NCI-H226 (cell line): ENCODE results near the gene LXN.

Source experiments
- DNase-seq: peaks from one replicate; pipeline ENCODE4 v3.0.0-alpha.2; 2015

Gene LXN

GRCh38 chr3:158668506-158668905, 3.9 kb downstream of the LXN start:
- no peak for DNase-seq

GRCh38 chr3:158666416-158666815, 6.0 kb downstream of the LXN start:
- DNase-seq, result no peak

- no peak for DNase-seq
Measured at GRCh38 chr3:158663832-158664231, 8.6 kb downstream of the LXN start.

DNA sequence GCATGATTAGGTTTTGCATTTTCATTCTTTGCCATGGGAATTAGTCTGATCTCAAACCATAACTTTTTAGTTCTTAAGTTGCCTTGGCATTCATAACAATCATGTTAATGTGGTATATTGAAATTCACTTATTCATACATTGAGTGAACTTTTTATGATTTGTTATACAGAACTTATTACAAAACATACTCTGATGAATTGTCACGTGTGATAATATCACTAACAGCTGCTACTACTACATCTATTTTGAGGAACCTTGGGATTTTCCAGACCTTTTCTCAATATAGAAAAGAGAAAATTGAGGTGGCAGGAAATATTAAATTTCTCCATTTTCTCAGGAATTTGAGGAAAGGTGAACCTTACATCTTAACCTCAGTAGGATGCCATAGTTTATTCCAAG, 9.2 kb downstream of the LXN start:
- no peak for DNase-seq

DNA sequence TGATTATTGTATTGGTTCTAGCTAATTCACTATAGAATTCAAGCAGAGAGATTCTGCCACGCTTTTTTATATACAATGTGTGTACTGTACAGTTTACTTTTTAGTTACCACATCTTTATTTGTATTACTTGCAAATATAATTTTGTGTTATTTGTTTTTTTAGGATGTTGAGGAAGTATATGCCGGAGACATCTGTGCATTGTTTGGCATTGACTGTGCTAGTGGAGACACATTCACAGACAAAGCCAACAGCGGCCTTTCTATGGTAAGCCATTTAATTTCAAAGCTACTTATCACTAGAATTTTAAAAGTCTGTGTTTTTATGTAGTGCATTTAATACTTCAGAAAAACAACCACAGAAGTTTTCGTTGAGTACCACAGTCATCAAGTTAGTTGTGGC, 11.7 kb downstream of the LXN start:
- DNase-seq, result no peak

GRCh38 chr3:158659454-158660237, 12.8 kb downstream of the LXN start:
- peak; percentile 17 for DNase-seq

GRCh38 chr3:158658889-158659288, 13.6 kb downstream of the LXN start:
- DNase-seq, result no peak

DNA sequence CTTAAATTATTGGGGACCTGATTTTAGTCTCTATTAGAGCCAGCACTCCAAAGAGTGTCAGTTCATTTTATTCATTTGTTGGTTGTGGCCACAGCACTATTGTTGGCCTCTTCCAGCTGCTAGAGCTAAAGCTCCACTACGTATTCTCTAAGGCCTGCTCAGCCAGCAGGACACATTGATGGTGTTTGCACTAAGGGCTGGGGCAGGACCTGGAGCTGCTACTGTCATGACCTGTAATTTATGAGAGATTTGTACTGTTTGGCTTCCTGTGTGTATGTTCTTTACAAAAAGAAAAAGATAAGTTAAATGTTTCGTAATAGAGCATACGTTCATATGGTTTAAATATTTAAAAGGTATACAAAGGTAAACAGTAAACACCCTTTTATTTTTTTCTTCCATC, 20.0 kb downstream of the LXN start:
- no peak for DNase-seq

DNA sequence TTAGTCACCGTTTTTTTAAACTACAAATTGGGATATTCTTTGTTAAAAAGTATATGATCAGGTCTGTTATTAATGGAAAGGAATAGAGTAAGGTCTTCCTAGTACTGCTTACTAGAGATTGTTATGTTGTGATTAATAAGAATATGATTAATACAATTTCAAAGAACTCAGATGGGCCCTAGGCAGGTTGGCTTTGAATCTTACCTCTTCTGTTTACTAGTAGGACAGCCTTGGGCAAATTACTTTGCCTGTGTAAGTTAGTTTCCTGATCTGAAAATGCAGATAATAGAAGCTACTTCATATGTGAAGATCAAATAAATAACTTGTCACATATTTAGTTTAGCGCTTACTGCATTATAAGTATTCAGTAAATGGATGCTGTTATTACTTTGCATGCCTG, 21.3 kb downstream of the LXN start:
- no peak for DNase-seq

- no peak for DNase-seq
Measured at GRCh38 chr3:158649791-158650190, 22.7 kb downstream of the LXN start.

GRCh38 chr3:158644345-158644908, 28.0 kb downstream of the LXN start, which contains the start of gene GFM1:
Gene GFM1 (plus strand): TSS chr3:158644527. CDS start chr3:158644635, 108 bp downstream.
- DNase-seq, result peak; percentile 94

DNA sequence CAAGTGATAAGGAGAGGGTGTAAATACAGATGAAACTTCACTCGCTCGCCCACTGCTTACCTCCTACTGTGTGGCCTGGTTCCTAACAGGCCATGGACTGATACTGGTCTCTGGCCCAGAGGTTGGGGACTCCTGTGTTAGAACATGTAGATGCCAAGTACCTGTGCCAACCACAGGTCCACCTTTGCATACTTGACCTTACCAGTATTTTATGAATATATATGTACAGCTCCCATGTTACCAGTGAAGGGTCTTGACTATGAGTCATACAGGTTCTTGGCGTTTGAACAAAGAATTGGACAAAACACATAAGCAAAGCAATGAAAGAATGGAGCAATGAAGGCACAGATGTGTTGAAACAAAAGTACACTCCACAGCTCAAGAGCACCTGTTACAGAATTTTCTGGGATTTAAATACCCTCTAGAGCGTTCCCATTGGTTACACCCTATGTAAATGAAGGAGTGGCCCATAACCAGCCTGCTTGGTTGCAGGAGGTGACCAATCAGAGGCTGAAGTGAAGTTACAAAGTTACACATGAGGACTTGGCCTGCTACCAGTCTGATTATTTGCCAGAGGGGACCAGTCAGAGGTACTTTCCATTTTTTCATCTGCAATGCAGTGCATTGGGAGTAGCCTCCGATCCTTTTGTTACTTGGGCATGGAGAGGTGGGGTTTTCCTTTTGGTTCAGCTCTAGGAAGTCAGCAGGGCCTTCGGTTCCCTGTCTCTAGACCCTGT, 29.8 kb downstream of the LXN start:
- DNase-seq, result no peak

GRCh38 chr3:158642005-158642404, 30.4 kb downstream of the LXN start:
- DNase-seq, result no peak

- no peak for DNase-seq
Measured at GRCh38 chr3:158640646-158641045, 31.8 kb downstream of the LXN start.

DNA sequence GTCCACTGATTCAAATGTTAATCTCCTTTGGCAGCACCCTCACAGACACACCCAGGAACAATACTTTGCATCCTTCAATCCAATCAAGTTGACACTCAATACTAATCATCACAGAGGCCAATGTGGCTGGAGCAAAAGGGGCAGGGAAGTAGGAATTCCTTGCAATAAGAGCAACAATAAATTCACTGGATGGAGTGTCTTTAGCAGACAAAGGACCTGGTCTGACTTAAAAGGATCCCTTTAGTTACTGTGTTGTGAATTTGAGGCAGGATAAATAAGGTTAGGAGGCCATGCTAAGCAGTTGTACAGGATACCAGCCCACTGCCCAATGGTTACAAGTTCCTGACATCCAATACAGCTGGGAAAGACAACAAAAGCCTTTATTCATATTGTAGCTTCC, 40.5 kb downstream of the LXN start:
- no peak for DNase-seq

DNA sequence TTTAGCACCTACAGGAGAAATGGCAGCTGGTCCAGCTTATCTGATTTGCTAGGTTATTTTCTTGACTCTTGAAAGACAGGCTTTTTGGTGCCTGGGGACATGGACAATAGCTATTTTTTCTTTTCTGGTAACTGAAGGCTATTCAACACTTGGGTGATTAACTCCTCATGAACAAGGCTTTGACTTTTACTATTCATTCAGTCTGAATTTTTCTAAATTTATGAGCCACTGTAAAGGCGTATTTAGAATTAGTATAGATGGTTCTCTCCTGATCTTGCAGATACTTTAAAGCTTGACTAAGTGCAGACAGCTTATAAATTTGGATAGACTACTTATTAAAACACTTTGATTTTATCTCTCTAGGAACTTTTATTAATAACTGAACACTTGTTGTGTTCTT, 46.6 kb downstream of the LXN start:
- DNase-seq, result no peak

GRCh38 chr3:158617982-158618875, 54.2 kb downstream of the LXN start:
- no peak for DNase-seq
